Measurements from ENCODE around the gene WWP2. TPM values are rescaled to one million over a fixed set of nuclear protein-coding genes. Genes with fewer than 3 reads are reported as not detected.

WWP2 gene
- total RNA-seq, 1 experiment from 2014 or later: 47.5 TPM

- H3K4me3 Mint-ChIP-seq (ENCODE audit: low read depth, unreplicated experiment): no peak overlapping the region
- TF ChIP-seq, protein P1, sequence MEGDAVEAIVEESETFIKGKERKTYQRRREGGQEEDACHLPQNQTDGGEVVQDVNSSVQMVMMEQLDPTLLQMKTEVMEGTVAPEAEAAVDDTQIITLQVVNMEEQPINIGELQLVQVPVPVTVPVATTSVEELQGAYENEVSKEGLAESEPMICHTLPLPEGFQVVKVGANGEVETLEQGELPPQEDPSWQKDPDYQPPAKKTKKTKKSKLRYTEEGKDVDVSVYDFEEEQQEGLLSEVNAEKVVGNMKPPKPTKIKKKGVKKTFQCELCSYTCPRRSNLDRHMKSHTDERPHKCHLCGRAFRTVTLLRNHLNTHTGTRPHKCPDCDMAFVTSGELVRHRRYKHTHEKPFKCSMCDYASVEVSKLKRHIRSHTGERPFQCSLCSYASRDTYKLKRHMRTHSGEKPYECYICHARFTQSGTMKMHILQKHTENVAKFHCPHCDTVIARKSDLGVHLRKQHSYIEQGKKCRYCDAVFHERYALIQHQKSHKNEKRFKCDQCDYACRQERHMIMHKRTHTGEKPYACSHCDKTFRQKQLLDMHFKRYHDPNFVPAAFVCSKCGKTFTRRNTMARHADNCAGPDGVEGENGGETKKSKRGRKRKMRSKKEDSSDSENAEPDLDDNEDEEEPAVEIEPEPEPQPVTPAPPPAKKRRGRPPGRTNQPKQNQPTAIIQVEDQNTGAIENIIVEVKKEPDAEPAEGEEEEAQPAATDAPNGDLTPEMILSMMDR (IDR thresholded peaks at IDR 0.05; ENCODE audit: unreplicated experiment): no peak
- DNase-seq: no peak
- intact Hi-C loops (cut with micrococcal nuclease; ENCODE audit: unreplicated experiment): no loop called here
- no peaks in the 10 kb centered on the region for H3K4me1 Mint-ChIP-seq (ENCODE audit: low read depth, unreplicated experiment)
- no TSS peak for BruUV-seq (replicated peaks)
- no peak overlapping the region for H3K27ac Mint-ChIP-seq (ENCODE audit: unreplicated experiment)
- H3K27me3 Mint-ChIP-seq (ENCODE audit: unreplicated experiment): no peaks in the 10 kb centered on the region
- no peaks in the 10 kb centered on the region for H3K9me3 Mint-ChIP-seq (ENCODE audit: low read depth, unreplicated experiment)
- CTCF ChIA-PET: interaction anchor here (1.7 kb wide), 1 partner anchor 12 kb away, joined by 4 read pairs; no protein-coding TSS in a partner anchor
- H3K36me3 Mint-ChIP-seq (ENCODE audit: insufficient read depth, unreplicated experiment): peaks cover 4% of the 10 kb centered on the region
Measured at GRCh38 chr16:69918241-69918640, 156.1 kb downstream of the WWP2 start.

DNA sequence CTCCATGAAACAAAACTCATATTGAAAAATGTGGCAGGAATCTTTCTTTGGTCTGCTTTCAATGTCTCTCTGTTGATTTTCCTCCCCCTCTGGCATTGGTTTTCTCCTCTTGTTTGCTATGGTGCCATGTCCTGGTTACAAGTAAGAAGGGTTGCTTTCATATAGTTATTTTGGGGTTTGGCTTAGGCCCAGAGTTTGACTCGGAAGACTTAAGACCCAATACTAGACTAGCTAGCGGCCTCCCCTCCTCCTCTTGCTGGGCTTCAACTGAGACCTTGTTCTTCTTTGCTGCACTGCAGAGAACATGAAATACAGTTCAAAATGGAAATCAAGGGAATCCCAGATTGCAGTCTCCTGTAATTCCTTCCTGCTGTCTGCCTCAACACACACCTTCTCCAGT lies 159.0 kb downstream of the WWP2 start:
- H3K36me3 Mint-ChIP-seq (ENCODE audit: insufficient read depth, unreplicated experiment): peaks cover 4% of the 10 kb centered on the region

DNA sequence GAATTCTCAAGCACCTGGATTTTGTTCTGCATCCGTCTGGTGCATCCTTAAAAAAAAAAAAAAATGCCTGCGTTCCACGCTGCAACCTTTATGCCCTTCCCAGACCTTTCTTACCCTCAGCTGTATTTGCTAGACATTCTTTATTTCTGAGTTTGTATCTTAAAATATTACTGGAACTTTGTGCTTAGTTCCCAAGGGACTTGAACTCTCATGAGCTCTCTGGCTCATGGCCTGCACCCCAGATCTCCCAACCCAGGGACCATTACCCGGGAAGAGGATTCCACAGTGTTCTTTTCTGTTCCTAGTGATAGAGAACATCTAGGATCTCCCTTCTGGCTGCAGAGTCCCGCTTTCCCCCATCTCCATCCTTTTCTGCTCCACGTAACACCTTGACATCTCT lies 160.1 kb downstream of the WWP2 start:
- Mint-ChIP-seq H3K4me1 (ENCODE audit: low read depth, unreplicated experiment) (no peaks in the 10 kb centered on the region), H3K4me3 (ENCODE audit: low read depth, unreplicated experiment) (no peak overlapping the region), H3K27me3 (ENCODE audit: unreplicated experiment) (no peaks in the 10 kb centered on the region), H3K36me3 (ENCODE audit: insufficient read depth, unreplicated experiment) (peaks cover 4% of the 10 kb centered on the region), H3K9me3 (ENCODE audit: low read depth, unreplicated experiment) (no peaks in the 10 kb centered on the region), H3K27ac (ENCODE audit: unreplicated experiment) (no peak overlapping the region)
- CTCF ChIA-PET: no interaction called here
- BruUV-seq (replicated peaks): no TSS peak
- no peak for DNase-seq
- intact Hi-C loops (cut with micrococcal nuclease; ENCODE audit: unreplicated experiment): no loop called here
- TF ChIP-seq, protein P1 (IDR thresholded peaks at IDR 0.05; ENCODE audit: unreplicated experiment): no peak

More for the DNA sequence above, 159.0 kb downstream of the WWP2 start:
- H3K9me3 Mint-ChIP-seq (ENCODE audit: low read depth, unreplicated experiment): no peaks in the 10 kb centered on the region
- intact Hi-C loops (cut with micrococcal nuclease; ENCODE audit: unreplicated experiment): no loop called here
- H3K4me3 Mint-ChIP-seq (ENCODE audit: low read depth, unreplicated experiment): no peak overlapping the region
- TF ChIP-seq, protein P1 (IDR thresholded peaks at IDR 0.05; ENCODE audit: unreplicated experiment): no peak
- H3K4me1 Mint-ChIP-seq (ENCODE audit: low read depth, unreplicated experiment): no peaks in the 10 kb centered on the region
- CTCF ChIA-PET: no interaction called here
- no TSS peak for BruUV-seq (replicated peaks)
- DNase-seq: no peak
- H3K27me3 Mint-ChIP-seq (ENCODE audit: unreplicated experiment): no peaks in the 10 kb centered on the region
- H3K27ac Mint-ChIP-seq (ENCODE audit: unreplicated experiment): no peak overlapping the region

- intact Hi-C loops (cut with micrococcal nuclease; ENCODE audit: unreplicated experiment): no loop called here
- BruUV-seq (replicated peaks): no TSS peak
- Mint-ChIP-seq H3K27ac (ENCODE audit: unreplicated experiment) (no peak overlapping the region), H3K4me3 (ENCODE audit: low read depth, unreplicated experiment) (no peak overlapping the region), H3K4me1 (ENCODE audit: low read depth, unreplicated experiment) (no peaks in the 10 kb centered on the region), H3K9me3 (ENCODE audit: low read depth, unreplicated experiment) (no peaks in the 10 kb centered on the region), H3K36me3 (ENCODE audit: insufficient read depth, unreplicated experiment) (peaks cover 4% of the 10 kb centered on the region), H3K27me3 (ENCODE audit: unreplicated experiment) (no peaks in the 10 kb centered on the region)
- CTCF ChIA-PET: no interaction called here
- TF ChIP-seq, protein P1 (IDR thresholded peaks at IDR 0.05; ENCODE audit: unreplicated experiment): no peak
- no peak for DNase-seq
Measured at GRCh38 chr16:69924041-69924775, 162.1 kb downstream of the WWP2 start.

Data from Calu3 (cell line).